Suppressor macrophage treated with lipopolysaccharide for 4 hours (primary cell): Measurements from ENCODE around the gene SMIM7.
"Not testable (repeated sequence)": the region's sequence is repeated elsewhere in the genome, so short reads cannot be mapped to it uniquely, and the experiment has no call there.

Source experiments
- DNase-seq: peaks from one replicate; pipeline ENCODE4 v3.0.0-alpha.2; 2020

SMIM7 gene

DNA sequence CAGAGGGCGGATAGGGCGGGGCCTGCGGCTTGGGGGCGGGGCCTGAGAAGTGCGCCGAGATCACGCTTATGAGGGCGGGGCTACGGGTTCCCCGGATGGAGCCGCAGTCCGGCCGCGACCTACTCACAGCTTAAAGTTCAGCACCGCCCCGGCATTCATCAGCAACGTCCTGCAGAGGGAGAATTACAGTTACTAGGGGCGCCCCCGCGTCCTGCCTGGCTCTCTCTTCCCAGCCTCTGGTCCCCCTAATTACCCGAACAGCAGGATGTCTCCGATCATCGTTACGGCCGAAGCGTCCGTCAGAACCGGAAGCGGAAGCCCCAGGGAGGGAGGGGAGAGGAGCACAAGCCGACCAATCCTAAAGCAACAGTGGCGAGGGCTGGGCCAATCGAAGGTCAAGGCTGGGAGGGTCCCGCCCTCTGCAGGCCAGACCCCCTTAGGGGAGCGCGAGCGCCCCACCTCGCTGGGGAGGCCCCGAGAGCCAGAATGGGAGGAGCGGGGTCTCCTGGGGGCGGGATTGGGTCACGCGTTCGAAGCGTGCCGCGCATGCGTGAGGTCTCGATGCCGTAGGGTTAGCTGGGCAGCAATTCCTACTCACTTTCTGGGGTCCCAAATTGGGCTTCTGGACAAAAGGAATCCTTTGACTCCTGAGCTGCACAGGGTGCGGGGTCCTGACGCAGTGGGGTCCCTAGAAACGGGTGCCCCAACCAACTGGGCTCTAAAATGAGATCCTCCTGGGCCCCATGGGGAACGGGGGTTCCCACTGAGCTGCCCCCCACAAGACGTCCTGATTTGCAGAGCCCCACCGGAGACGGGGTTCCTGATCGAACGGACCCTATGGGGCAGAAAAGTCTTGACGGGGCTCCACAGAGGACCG, at the start of gene SMIM7:
TSS of gene SMIM7 (minus strand) at position 313 of the 877 bp plus-strand sequence. CDS start at position 279, 34 bp downstream.
- peak; percentile 99 for DNase-seq

DNA sequence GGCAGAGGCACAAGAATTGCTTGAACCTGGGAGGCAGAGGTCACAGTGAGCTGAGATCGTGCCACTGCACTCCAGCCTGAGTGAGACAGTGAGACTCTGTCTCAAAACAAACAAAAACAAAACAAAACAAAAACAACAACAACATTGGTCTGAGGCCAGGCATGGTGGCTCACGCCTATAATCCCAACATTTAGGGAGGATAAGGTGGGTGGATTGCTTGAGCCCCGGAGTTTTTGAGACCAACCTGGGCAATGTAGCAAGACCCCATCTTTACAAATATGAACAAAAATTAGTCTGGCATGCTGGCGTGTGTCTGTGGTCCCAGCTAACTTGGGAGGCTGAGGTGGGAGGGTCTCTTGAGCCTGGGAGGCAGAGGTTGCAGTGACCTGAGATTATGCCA, 43.7 kb upstream of the SMIM7 start:
- DNase-seq = no peak

GRCh38 chr19:16702123-16702522, 42.2 kb upstream of the SMIM7 start:
- peak; percentile 34 for DNase-seq

DNA sequence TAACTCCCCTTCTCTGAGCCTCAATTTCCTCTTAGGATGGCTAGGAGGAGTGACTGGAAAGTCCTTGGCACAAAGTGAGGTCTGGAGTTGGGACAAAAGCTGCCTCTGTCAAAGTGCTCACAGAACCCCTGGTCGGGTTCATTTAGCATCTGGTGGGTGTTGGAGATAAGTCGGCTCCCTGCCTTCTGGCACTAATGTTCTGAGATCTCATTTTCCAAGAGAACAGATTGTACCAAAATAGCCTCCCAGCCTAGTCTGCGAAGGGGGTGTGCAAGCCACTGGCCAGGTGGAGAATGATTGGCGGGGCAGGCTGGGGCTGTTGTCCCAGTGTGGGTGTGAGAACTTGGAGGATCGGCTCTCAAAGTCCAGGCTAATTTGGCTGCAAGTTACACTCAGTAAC, 39.0 kb upstream of the SMIM7 start:
- no peak for DNase-seq

DNA sequence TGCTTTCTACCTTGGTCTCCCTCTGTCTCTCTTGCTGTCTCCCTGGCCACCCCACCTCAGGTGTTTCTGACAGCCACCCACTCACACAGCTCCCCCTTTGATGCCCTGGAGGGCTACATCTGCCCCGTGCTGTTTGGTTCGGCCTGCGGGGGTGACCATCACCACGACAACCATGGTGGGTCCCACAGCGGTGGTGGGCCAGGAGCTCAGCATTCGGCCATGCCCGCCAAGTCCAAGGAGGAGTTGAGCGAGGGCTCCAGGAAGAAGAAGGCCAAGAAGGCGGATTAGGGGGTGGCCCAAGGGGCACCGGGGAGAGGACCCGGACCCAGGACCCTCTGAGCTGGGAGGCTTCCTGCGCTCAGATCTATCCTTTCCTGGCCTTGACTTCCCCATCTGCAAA, 28.1 kb upstream of the SMIM7 start:
- DNase-seq = no peak

DNA sequence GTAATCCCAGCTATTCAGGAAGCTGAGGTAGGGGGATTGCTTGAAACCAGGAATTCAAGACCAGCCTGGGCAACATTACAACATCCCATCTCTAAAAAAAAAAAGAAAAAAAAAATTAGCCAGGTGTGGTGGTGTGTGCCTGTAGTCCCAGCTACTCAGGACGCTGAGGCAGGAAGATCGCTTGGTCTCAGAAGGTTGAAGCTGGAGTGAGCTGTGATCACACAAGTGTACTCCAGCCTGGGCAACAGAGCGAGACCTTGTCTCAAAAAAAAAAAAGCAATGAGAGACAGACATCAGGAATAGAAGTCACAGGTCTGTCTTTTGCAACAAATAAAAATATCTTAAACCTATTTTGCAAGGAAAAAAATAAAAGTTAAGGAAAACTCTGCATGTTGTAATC, 24.3 kb upstream of the SMIM7 start:
- no peak for DNase-seq

GRCh38 chr19:16682539-16682938, 22.6 kb upstream of the SMIM7 start:
- DNase-seq = no peak

DNA sequence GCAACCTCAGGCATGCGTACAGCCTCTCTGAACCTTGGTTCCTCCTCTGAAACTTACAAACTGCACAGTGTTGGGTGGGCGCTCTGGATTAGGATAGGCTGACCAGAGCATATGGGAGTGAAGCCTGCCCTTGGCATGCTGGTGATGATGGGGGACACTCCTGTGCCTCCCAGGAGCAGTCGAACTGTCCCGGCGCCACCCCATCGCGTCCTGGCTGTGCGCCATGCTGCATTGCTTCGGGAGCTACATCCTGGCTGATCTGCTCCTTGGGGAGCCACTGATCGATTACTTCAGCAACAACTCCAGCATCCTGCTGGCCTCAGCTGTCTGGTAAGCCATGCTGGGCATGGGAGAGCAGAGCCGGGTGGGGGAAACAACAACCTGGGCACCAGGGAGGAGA, 19.9 kb upstream of the SMIM7 start:
- DNase-seq = no peak

DNA sequence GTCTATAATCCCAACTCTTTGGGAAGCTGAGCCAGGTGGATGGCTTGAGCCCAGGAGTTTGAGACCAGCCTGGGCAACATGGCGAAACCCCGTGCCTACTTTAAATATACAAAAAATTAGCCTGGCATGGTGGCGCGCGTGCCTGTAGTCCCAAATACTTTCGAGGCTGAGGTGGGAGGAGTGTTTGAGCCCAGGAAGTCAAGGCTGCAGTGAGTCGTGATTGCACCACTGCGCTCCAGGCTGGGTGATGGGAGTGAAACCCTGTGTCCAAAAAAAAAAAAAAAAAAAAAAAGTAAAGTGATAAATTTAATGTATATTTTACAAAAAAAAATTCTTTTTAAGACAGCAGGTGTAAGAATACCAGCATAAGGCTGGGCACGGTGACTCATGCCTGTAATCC, 18.6 kb upstream of the SMIM7 start:
- DNase-seq = no peak

DNA sequence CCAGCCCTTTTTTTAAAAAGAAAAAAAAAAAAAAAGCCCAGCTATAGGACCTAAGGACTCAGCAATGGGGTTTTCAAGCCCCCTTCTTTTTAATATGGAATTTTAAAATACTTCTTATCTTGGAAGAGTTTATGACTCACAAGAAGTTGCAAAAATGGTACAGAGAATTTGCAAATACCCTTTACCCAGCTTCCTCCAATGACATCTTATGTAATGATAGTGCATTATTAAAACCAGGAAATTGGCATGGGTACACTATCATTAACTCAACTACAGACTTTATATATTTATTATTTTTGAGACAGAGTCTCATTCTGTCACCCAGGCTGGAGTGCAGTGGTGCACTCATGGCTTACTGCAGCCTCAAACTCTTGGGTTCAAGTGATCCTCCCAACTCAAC, 17.1 kb upstream of the SMIM7 start:
- DNase-seq = peak; percentile 29

GRCh38 chr19:16676101-16676798, 16.3 kb upstream of the SMIM7 start:
- DNase-seq = peak; percentile 17

DNA sequence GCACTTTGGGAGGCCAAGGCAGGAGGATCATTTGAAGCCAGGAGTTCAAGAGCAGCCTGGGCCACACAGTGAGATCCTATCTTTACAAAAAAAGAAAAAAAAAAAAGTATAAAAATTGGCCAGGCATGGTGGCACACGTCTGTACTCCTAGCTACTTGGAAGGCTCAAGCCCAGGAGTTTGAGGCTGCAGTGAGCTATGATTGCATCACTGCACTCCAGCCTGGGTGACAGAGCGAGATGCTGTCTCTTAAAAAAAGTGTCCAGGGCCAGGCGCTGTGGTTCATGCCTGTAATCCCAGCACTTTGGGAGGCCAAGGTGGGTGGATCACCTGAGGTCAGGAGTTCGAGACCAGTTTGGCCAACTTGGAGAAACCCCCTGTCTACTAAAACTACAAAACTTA, 13.9 kb upstream of the SMIM7 start:
- not testable (repeated sequence) for DNase-seq

DNA sequence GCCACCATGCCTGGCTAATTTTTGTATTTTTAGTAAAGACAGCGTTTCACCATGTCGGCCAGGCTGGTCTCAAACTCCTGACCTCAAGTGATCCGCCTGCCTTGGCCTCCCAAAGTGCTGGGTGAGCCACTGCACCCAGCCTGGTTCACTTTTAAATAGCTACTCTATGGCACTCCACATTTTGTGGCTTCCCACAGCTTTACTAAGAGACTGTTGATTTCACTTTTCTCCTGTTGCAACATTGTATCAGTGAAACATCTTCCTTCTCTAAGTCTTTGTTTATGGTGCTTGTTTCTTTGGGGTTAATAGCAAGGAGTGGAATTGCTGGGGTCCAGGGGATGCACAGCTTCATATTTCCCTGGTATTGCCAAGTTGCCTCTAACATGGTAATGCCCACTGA, 13.3 kb upstream of the SMIM7 start:
- no peak for DNase-seq

- DNase-seq = no peak
Measured at GRCh38 chr19:16671652-16672274, 11.8 kb upstream of the SMIM7 start.

GRCh38 chr19:16670291-16670690, 10.3 kb upstream of the SMIM7 start:
- DNase-seq = no peak

- not testable (repeated sequence) for DNase-seq
Measured at GRCh38 chr19:16668702-16669101, 8.8 kb upstream of the SMIM7 start.

DNA sequence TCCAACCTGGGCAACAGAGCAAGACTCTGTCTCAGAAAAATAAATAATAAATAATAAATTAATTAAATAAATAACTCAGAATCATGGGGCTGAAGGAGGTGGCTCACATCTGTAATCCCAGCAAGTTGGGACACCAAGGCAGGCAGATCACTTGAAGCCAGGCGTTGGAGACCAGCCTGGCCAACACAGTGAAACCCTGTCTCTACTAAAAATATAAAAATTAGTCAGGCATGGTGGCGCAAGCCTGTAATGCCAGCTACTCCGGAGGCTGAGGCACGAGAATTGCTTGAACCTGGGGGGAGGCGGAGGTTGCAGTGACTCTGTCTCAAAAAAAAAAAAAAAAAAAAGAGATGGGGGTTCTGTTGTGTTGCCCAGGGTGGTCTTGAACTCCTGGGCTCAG, 8.2 kb upstream of the SMIM7 start:
- DNase-seq = no peak

DNA sequence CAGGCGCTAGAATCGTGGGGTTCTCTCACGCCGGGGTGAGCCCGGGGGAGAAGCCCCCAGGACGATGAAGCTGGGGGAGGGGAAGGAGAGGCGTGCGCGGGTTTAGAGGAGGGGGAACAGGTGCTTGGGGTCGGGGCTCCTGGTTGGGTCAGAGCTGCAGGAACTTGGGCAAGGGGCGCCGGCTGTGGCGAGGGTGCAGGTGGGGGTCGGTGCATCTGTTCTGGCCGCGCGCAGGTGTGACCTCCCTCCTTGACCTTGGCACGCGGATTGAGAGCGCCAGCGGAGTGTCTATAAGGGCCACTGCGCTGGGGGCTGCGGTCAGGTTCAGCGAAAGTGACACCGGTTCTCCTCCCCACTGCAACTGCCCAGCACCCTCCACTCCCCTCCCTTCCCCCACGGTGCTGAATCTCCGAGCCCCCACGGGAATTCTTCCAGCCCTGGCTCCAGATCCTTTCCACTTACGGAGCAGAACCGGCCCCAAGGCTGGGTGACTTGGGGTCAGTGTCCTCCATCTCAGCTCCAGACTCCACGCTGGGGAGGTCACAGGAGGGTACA, 1.6 kb upstream of the SMIM7 start:
- no peak for DNase-seq

- DNase-seq = peak; percentile 29
Measured at GRCh38 chr19:16660763-16661479, 977 bp upstream of the SMIM7 start, which contains the start of gene TMEM38A. TMEM38A (plus strand) TSS chr19:16661139; CDS start chr19:16661218, 79 bp downstream.

DNA sequence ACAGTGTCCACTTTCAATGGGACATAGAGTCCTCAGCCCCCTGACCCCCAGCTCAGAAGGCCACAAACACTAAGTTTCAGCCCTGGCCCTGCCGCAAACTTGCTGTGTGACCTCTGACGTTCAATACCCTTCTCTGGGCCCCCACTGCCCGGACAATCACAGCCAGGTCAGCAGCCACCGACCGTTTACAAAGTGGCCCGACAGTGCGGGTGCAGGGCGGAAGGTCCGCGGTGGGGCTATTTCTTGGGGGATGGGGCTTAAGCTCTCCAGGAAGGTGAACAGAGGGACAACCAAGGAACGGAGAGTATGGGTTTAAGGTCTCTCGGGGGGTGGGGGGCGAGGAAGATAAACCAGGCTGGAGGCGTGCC, 496 bp downstream of the SMIM7 start:
- DNase-seq = no peak

GRCh38 chr19:16657384-16657783, 2.6 kb downstream of the SMIM7 start:
- DNase-seq = no peak

DNA sequence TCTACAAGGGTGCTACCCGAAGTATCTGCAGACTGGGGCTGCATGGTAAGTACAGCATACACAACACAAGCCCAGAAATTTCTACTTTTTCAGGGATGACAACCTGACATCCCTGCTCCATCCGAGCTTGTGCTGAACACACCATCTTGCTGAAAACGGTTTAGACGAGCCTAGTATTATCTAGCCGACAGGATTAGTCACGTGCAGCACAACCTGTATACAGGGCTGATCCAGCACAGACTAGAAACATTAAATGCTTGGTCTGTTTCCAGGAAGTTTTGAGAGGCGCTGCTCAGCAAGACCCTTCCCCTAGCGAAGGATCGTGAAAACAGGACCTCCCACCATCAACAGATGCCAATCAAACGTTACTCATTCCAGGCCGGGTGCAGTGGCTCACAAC, 4.2 kb downstream of the SMIM7 start:
- DNase-seq = no peak

GRCh38 chr19:16654627-16655026, 5.3 kb downstream of the SMIM7 start:
- no peak for DNase-seq
